ENCODE measurements around the gene MAD1L1. TPM values are rescaled to one million over a fixed set of nuclear protein-coding genes. Genes with fewer than 3 reads are reported as not detected.

Gene MAD1L1
- total and polyA plus RNA-seq, 2 donors (not counting 3 experiments of a cell fraction or from before 2014, with no cell fraction given): 34.1 to 42.3 TPM

DNA sequence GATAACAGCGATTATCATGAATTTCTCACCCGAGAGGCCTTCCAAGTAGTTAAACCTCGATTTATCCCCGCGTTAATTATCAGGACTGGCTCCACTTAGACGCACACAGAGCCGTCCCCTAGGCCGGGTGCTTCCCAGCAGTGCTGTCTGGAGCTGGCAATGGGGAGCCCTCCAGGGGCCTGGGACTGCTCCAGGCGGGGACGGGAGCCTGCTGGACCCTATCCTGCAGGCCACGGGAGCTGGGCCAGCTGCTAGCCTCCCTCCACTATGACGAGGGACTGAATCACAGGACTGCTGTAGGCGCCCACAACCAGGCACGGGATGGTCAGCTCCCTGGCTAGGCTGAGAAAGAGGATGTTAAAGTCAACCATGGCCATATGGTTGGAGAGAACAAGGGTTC is 333.5 kb downstream of the MAD1L1 start:
- no peaks in the 10 kb centered on the region for H3K9me1 ChIP-seq (replicated peaks; ENCODE audit: control insufficient read depth, extremely low read depth, insufficient read depth, low read length)
- CTCF ChIA-PET: no interaction called here
- no peak overlapping the region for H2AFZ ChIP-seq (ENCODE audit: low read depth, low read length)
- no peak overlapping the region for H3K27ac ChIP-seq (ENCODE audit: insufficient read depth, low read depth, low read length)
- H4K20me1 ChIP-seq (replicated peaks; ENCODE audit: control insufficient read depth, extremely low read depth, insufficient read depth, low read length): no peaks in the 10 kb centered on the region
- H3K4me2 ChIP-seq (ENCODE audit: insufficient read depth, low read length): no peak overlapping the region
- TF ChIP-seq CTCF (IDR thresholded peaks at IDR 0.05; ENCODE audit: extremely low read depth in 1 of 2, insufficient read depth in 1 of 2, low read depth in 1 of 2, low read length in 2 of 2) (no peak), EZH2 (IDR thresholded peaks at IDR 0.05; ENCODE audit: borderline replicate concordance, low read depth, low read length, severe bottlenecking) (no peak), FOS (IDR thresholded peaks at IDR 0.05; ENCODE audit: borderline replicate concordance, insufficient read depth, low read length) (no peak), POLR2AphosphoS5 (IDR thresholded peaks at IDR 0.05; ENCODE audit: insufficient read depth, low read depth, low read length) (no peak), JUN (IDR thresholded peaks at IDR 0.05; ENCODE audit: borderline replicate concordance, insufficient read depth, insufficient read length, low read depth) (no peak), GATA2 (IDR thresholded peaks at IDR 0.05; ENCODE audit: insufficient read depth, insufficient read length, low read depth, low read length) (no peak), POLR2A (IDR thresholded peaks at IDR 0.05; ENCODE audit: low read depth, low read length) (no peak), MYC (IDR thresholded peaks at IDR 0.05; ENCODE audit: low read depth, low read length) (no peak)
- TF ChIP-seq, protein P1, sequence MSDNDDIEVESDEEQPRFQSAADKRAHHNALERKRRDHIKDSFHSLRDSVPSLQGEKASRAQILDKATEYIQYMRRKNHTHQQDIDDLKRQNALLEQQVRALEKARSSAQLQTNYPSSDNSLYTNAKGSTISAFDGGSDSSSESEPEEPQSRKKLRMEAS (IDR thresholded peaks at IDR 0.05; ENCODE audit: insufficient read depth, insufficient read length): no peak
- no peak overlapping the region for H3K4me3 ChIP-seq (replicated peaks in 1 of 3; ENCODE audit: insufficient read depth in 1 of 3, low read depth in 1 of 3, low read length in 3 of 3)
- H3K36me3 ChIP-seq (ENCODE audit: control insufficient read depth in 2 of 2, extremely low read depth in 1 of 2, insufficient read depth in 2 of 2, low read length in 2 of 2): no peaks in the 10 kb centered on the region
- no peaks in the 10 kb centered on the region for H3K79me2 ChIP-seq (ENCODE audit: control insufficient read depth, insufficient read depth, low read length)
- DNase-seq (ENCODE audit: low read depth, low spot score) (no peak), FAIRE-seq (no peak)
- POLR2A ChIA-PET: no interaction called here
- intact Hi-C loops (cut with micrococcal nuclease): no loop called here
- H3K9ac ChIP-seq (replicated peaks; ENCODE audit: extremely low read depth, insufficient read depth, low read length): no peak overlapping the region
- no peaks in the 10 kb centered on the region for H3K4me1 ChIP-seq (ENCODE audit: control insufficient read depth, extremely low read depth, insufficient read depth, low read length)
- no peaks in the 10 kb centered on the region for H3K9me3 ChIP-seq (replicated peaks; ENCODE audit: control insufficient read depth, insufficient read depth, low read length)
- no TSS peak for BruUV-seq (replicated peaks)
- no peaks in the 10 kb centered on the region for H3K27me3 ChIP-seq (ENCODE audit: control insufficient read depth in 2 of 2, insufficient read depth in 2 of 2, low read length in 2 of 2)
- dilution Hi-C loops (cut with MboI; ENCODE audit: extremely low pct_ligation_motif_present, low sequenced_read_pairs): no loop called here
